Kidney glomerular epithelial cell (primary cell): Measurements from ENCODE around the gene SLC8A2.

Experiments used
- DNase-seq: peaks from one replicate; lab custom pipeline; 2025; lab: John Stamatoyannopoulos, UW

The SLC8A2 gene

GRCh38 chr19:47430041-47430802 is 41.5 kb downstream of the SLC8A2 start:
- DNase-seq = peak; percentile 9

DNA sequence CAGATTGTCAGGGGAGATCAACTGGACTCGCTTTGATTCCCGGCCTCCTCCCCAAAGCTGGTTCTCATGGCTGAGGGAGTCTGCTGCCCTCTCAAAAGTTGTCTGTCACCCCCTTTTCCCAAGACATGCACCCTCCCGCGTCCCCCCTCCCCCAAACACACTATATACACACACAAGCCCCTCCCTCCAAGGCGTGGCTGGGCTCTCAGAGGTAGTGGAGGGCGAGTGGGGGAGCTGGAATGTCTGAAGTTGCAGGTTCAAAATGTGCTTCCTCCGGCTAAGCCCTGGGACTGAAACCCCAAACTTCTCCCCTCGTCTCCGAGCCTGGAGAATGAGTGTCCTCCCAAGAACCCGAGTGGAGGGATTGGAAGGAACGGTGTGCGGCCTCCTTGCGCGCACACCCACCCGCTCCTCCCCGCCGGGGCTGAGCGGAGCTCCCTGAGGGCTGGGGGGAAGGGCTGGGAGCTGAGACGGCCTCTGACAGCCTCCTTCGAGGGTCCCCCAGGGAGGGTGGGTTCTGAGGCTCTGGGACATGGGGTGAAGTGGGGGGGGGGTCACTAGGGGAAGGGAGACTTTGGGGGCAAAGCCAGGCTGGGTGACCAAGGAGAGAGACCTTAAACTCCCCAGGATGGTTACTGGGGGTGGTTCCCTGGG is 42.4 kb downstream of the SLC8A2 start:
- DNase-seq = no peak

DNA sequence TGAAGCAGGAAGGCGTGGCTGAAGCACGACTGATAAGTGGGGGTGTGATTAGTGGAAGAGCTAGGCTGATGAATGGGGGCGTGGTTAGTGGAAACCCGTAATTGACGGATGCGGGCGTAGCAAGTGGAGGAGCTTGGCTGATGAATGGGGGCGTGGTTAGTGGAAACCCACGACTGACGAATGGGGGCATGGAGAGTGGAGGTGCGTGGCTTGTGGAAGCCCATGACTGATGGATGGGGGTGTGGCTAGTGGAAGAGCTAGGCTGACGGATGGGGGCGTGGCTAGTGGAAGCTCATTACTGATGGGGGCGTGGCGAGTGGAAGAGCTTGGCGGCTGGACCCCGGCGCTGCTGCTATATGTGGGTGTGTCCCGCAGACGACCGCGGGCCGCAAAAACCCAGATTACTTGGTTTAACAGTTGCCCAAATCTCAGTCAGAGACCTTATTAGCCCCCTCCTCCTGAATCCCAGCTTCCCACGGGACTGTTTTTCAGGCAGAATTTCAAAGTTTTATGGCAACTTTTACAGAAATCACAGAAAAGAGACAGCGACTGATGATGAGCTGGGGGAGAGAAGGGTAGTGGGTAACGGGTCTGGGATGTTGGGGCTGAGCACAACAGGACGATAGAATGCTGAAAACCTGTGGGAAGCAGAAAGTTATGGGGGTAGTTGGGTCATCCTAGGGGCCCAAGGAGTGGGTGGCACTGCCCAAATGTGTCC is 43.4 kb downstream of the SLC8A2 start:
- DNase-seq = peak; percentile 98

- peak; percentile 28 for DNase-seq
These were observed 44.2 kb downstream of the SLC8A2 start for GRCh38 chr19:47427241-47428176.

DNA sequence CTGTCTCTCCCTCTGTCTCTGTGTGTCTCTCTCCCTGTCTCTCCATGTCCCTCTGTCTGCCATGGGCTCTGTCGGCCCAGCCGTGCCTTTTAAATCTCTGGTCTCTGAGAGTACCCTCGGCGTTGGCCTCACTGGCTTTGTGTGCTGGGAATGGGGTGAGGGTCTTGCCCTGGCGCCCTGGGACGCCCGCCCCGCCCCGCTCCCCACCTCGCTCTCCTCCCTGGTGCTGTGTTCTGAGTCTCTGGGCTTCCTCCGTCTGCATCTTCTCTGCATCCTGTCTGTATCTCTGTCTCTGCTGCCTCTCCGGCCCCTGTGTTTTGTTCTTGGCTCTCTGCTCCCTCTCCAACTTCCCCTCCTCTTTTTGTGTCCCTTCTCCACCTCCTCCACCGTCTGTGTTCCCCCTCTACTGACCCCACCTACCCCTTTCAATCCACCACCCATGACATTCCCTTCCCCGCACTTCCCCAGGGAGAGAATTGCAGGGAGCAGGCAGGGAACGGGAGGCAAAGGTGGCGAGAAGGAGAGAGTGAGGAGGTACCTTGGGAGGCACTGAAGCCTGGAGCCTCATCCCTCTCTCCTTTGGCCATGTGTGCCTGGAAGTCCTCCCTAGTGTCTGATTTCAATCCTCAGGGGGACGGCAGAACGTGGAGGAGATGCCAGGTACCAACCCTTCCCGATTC is 48.4 kb downstream of the SLC8A2 start:
- no peak for DNase-seq

- no peak for DNase-seq
These were observed 49.1 kb downstream of the SLC8A2 start for GRCh38 chr19:47422417-47423163.

- DNase-seq = no peak
These were observed 49.8 kb downstream of the SLC8A2 start for GRCh38 chr19:47421844-47422395.

DNA sequence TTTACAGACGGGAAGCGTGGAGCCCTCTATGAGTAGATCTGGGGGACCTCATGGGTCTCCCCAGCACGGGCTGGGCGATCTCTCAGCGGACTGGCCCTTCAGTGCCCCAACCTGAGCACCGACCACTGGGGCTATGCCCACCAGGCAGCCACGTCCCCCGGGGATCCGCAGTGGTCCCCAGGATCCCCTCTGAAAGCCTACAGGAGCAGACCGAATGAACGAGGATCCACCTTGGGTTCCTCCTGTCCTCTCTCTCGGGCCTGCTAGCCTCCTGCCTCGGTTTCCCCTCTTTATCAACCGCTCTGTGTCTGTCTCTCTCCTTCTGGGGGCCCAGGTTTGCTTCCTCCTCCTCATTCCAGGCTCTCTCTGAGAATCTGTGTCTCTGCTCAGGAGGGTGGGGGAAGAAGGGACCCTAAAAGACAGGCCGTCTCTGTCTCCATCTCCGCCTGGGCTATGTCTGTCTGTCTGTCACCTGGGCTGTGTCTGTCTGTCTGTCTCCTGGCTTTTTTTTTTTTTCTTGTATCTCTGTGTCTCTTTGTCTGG is 50.4 kb downstream of the SLC8A2 start:
- DNase-seq = no peak

DNA sequence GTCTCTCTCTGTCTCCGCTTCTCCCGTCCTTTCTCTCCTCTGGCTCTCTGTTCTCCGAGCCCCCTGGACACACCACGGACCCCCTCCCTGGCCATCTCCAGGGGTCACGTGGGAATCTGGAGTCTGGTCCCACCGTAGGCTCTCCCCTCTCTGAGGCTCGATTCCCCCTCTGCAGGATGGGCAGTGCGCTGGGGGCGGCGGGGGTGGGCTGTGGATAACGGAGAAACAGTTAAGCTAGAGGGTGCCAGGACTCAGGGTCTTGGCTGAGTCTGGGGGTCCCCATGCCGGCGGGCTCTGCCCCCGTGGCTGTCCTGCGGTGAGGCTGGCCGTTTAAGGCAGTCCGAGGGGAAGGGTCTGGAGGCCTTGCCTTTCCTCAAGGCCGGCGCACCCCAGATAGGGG is 51.9 kb downstream of the SLC8A2 start:
- DNase-seq = no peak

DNA sequence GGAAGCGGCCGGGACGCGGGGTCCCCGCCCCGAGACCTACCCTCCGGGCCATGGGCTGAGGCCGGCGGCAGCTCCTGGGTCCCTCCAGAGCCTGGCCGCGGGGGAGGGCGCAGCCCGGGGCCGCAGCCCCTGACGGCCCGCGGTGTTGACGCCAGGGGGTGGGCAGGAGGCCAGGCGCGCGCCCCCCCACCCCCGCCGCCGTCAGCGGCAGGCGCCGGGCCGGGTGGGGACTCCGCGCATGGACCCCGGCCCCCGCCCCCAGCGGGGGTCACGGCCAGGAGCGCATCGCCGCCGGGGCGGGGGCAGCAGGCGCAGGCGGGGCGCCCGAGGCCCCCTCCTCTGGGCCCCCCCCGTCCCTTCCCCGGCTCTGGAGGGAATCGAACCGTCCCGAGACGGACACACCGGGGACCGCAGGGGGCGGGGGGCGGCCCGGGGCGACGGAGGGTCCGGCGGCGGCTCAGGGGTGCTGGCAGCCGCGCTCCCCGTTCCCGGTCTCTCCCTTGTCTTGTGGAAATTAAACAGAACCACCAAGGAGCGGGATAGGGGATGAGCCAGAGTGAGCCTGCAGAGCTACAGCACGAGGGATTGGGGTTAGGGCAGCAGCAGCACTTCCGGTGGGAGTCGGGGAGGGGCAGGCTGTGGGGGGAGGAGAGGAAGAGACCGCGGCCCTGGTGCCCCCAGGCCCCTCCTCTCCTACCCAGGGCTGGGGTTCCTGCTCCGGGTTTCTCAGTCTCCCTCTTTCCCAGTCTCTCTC is 52.5 kb downstream of the SLC8A2 start, which contains the start of gene MEIS3:
Gene MEIS3, minus strand, starts transcription at position 498 of the 754 bp plus-strand sequence. Its CDS starts 446 bp downstream, at position 52.
- DNase-seq = no peak

- DNase-seq = no peak
These were observed 53.0 kb downstream of the SLC8A2 start for GRCh38 chr19:47418692-47419029.

DNA sequence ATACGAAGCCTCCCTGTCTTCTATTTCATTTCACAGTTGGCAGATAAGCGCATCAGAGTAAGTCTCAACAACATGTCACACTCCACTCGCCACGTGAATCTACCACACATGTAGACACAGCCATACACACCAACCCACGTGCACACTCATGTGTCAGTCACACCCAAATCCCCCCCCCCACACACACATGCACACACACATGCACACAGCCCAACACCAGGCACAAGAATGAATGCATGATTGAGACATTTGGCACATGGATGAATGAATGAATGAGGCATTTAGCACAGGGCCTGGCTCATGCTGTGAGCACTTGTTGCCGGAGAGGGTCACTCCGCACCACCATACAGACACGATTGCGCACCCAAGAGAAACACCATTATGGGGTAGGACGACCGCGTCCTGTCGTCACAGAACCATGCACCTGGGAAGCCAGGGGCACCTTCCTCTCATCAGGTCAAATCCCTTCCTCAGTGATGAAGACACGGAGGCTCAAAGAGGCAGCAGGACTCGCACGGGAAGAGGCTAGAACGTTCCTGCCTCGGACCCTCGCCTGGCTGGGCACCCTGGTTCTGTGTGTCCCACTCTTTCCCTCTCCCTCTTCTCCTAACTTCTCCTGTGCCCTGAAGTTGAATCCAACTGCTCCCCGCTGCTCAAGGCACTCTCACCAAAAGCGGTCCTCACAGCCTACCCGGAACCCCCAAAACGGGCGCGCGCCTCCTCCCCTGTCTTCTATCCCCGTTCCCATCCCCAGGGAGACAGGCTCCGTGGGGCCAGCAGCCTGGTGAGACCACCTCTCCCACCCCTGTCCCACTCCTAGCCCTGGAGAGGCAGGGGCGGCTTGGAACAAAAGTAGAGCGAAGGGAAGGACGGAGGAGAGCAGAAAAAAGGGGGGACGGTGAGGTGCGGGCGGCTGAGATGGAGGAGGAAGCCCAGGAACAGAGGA is 53.7 kb downstream of the SLC8A2 start:
- no peak for DNase-seq

- DNase-seq = no peak
These were observed 54.5 kb downstream of the SLC8A2 start for GRCh38 chr19:47417107-47417745.

DNA sequence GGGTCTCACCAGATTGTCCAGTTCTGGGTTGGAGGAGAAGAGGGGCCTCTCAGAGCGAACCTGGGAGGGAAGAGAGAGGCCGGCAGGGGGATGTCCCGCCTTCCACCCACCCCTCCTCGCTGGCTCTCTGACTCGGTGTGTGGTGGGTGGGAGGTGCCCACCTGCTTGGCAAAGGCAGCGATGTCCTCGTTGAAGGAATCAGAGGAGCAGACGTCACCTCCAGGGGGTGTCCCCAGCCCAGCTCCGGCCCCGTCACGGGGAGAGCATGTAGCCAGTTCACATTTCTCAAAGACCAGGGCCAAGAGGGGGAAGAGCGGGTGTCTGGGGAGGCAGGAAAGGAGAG is 55.1 kb downstream of the SLC8A2 start:
- no peak for DNase-seq

- no peak for DNase-seq
These were observed 55.6 kb downstream of the SLC8A2 start for GRCh38 chr19:47415953-47416642.

GRCh38 chr19:47414469-47414868 is 57.2 kb downstream of the SLC8A2 start:
- DNase-seq = no peak

- DNase-seq = no peak
These were observed 57.8 kb downstream of the SLC8A2 start for GRCh38 chr19:47413941-47414340.
